GM13977 (cell line): ENCODE data around the gene TRAPPC3L.

Experiments
- DNase-seq: peaks from one replicate; pipeline ENCODE4 v3.0.0; 2012; ENCODE audit warnings: low spot score
- in situ Hi-C: fragments of 300-500 bp; cut with MboI; formaldehyde crosslinking; loops from one replicate; pipeline ENCODE4 v1.12.0; 2022; ENCODE audit warnings: low sequenced_read_pairs, low pct_unique_long_range_greater_than_20kb, mixed read lengths, inconsistent platforms; ENCODE audit not compliant: unreplicated experiment
- TF ChIP-seq, protein P1 (sequence below): IDR thresholded peaks from 2 replicates; pipeline ENCODE4 v1.5.1; 2012; ENCODE audit warnings: mild to moderate bottlenecking, control low read depth; ENCODE audit not compliant: insufficient read depth; ENCODE audit errors: extremely low read depth, missing control alignments

The TRAPPC3L gene

GRCh38 chr6:116512734-116513133, 32.8 kb downstream of the TRAPPC3L start:
- DNase-seq: no peak
- in situ Hi-C loops: no loop called here
- TF ChIP-seq, protein P1, sequence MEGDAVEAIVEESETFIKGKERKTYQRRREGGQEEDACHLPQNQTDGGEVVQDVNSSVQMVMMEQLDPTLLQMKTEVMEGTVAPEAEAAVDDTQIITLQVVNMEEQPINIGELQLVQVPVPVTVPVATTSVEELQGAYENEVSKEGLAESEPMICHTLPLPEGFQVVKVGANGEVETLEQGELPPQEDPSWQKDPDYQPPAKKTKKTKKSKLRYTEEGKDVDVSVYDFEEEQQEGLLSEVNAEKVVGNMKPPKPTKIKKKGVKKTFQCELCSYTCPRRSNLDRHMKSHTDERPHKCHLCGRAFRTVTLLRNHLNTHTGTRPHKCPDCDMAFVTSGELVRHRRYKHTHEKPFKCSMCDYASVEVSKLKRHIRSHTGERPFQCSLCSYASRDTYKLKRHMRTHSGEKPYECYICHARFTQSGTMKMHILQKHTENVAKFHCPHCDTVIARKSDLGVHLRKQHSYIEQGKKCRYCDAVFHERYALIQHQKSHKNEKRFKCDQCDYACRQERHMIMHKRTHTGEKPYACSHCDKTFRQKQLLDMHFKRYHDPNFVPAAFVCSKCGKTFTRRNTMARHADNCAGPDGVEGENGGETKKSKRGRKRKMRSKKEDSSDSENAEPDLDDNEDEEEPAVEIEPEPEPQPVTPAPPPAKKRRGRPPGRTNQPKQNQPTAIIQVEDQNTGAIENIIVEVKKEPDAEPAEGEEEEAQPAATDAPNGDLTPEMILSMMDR: no peak

DNA sequence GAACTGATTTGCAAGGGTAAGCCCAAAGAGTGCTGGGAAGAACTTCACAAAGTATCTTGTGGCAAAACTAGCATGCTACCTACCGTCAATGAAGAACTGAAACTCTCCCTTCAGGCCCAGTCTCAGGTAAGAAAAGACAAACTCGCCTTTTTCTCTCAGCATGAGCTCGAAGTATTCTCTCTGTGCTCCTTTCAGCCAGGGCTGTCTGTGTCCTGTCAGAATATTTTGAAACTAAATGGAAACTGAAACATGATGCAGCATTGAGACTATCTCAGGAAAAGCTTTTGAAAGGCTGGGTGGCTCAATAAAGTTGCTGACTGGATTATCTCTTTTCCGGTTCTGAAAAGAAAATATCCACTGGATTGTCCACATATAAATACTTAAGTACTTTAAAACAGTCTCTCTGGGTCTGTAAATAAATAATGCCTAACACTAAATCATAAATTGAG, 33.3 kb downstream of the TRAPPC3L start:
- in situ Hi-C loops: no loop called here
- TF ChIP-seq, protein P1: no peak
- DNase-seq: no peak

DNA sequence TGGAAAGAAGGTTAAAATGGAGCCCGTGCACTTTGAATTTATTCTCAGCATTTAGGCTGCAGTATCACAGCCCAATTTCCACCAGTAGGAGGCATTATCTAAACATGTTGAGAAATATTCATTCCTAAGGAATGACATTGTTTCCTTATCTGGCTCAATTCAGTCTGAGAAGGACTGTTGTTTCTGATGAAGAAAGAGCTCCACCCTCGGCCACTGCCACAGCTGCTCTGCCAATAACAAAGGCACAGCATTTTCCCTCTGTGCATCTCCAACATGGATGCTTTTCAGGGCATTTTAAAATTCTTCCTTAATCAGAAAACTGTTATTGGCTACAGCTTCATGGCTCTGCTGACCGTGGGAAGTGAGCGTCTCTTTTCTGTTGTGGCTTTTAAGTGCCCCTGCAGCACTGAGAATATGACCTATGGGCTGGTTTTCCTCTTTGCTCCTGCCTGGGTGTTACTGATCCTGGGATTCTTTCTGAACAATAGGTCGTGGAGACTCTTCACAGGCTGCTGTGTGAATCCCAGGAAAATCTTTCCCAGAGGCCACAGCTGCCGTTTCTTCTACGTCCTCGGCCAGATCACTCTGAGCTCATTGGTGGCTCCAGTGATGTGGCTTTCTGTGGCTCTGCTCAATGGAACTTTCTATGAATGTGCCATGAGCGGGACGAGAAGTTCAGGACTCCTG, 33.9 kb downstream of the TRAPPC3L start, which contains the start of gene CALHM5:
TSS of gene CALHM5 (plus strand) at position 216 of the 687 bp plus-strand sequence. CDS start at position 274, 58 bp downstream.
- TF ChIP-seq, protein P1: peak; percentile 20

DNA sequence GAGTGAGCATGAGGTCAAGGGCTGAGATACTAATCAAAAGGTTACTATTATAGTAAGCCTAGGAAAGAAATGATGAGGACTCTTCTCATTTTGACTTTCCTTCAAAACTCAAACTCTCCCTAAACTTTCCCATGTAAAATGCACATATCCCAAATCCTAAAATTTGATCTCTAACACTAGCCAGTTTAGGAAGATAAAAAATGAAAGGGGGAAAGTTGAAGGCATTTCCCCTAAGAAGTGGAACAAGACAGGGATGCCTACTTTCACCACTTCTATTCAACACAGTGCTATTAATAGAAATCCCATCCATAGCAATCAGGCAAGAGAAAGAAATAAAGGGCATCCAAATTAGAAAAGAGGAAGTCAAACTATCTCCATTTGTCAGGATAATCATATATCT, 37.0 kb downstream of the TRAPPC3L start:
- DNase-seq: no peak
- TF ChIP-seq, protein P1: no peak
- in situ Hi-C loops: no loop called here

More for the DNA sequence above, 33.9 kb downstream of the TRAPPC3L start, which contains the start of gene CALHM5:
- DNase-seq: no peak
- in situ Hi-C loops: no loop called here

DNA sequence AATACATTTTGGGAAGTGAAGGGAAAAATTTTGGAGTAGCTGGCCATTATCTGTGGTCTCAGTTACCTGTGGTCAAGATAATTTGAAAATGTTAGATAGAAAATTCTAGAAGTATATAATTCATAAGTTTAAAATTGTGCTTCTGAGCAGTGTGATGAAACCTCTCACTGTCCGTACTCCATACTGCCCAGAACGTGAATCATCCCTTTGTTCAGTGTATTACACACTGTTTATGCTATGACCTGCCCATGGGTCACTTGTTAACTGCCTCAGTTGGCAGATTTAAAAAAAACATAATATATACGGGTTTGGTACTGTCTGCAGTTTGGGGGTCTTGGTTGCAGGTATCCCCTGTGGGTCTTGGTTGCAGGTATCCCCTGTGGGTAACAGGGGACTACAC, 38.2 kb downstream of the TRAPPC3L start:
- TF ChIP-seq, protein P1: no peak
- DNase-seq: no peak
- in situ Hi-C loops: no loop called here

- in situ Hi-C loops: no loop called here
- no peak for DNase-seq
- TF ChIP-seq, protein P1: no peak
Observed at GRCh38 chr6:116500969-116501433, 44.5 kb downstream of the TRAPPC3L start.
